ENCODE results near the gene BBS7. TPM values are rescaled to one million over a fixed set of nuclear protein-coding genes. Genes with fewer than 3 reads are reported as not detected.

Gene BBS7
- total and polyA plus RNA-seq, 2 of the 13 experiments (the other 11 are each of a cell fraction or from before 2014, with no cell fraction given), result 9.0 to 15.7 TPM

- TF ChIP-seq ZNF614 (CRISPR knock-in tag; IDR thresholded peaks at IDR 0.05; ENCODE audit: borderline replicate concordance), result 0 out of 2 replicates have a peak, but pooled peaks have one; percentile 13
- peak in 1 of 2 experiments; percentile 35; a peak in 1 of 4 replicates for TF ChIP-seq EP300 (IDR thresholded peaks at IDR 0.05; ENCODE audit: low read depth in 2 of 2, low read length in 2 of 2)
- TF ChIP-seq EP300 (CRISPR knock-in tag; IDR thresholded peaks at IDR 0.05; ENCODE audit: borderline replicate concordance), result no peak
- TF ChIP-seq TAF15 (IDR thresholded peaks at IDR 0.05; ENCODE audit: low read depth, low read length, poor library complexity, severe bottlenecking), result no peak
- TF ChIP-seq NR2F6 (IDR thresholded peaks at IDR 0.05), result no peak
- TF ChIP-seq NR2F6 (CRISPR knock-in tag; IDR thresholded peaks at IDR 0.05), result no peak
- no peak for TF ChIP-seq ZBTB10 (CRISPR knock-in tag; IDR thresholded peaks at IDR 0.05; ENCODE audit: borderline replicate concordance)
- TF ChIP-seq HNF4G (IDR thresholded peaks at IDR 0.05; ENCODE audit: borderline replicate concordance, low read depth, low read length), result peak; percentile 81
- no peak for TF ChIP-seq HNF4G (CRISPR knock-in tag; IDR thresholded peaks at IDR 0.05; ENCODE audit: borderline replicate concordance, low read depth)
- TF ChIP-seq CREB1 (IDR thresholded peaks at IDR 0.05), result no peak
- peak; percentile 42 for TF ChIP-seq CREB1 (CRISPR knock-in tag; IDR thresholded peaks at IDR 0.05)
- no peak for TF ChIP-seq ZXDC (CRISPR knock-in tag; IDR thresholded peaks at IDR 0.05)
- TF ChIP-seq ZNF333 (CRISPR knock-in tag; IDR thresholded peaks at IDR 0.05; ENCODE audit: borderline replicate concordance), result no peak
- TF ChIP-seq SRF (IDR thresholded peaks at IDR 0.05; ENCODE audit: low read depth, low read length), result no peak
- TF ChIP-seq ZNF335 (CRISPR knock-in tag; IDR thresholded peaks at IDR 0.05), result no peak
- TF ChIP-seq RFX5 (IDR thresholded peaks at IDR 0.05; ENCODE audit: low read depth, low read length), result no peak
- peak; percentile 49; the same call in 1 of the 2 replicates for TF ChIP-seq GATAD2A (CRISPR knock-in tag; IDR thresholded peaks at IDR 0.05)
- TF ChIP-seq FOXP1 (IDR thresholded peaks at IDR 0.05), result no peak
- TF ChIP-seq FOXP1 (CRISPR knock-in tag; IDR thresholded peaks at IDR 0.05), result peak; percentile 26; the same call in 1 of the 2 replicates
- TF ChIP-seq ZSCAN31 (CRISPR knock-in tag; IDR thresholded peaks at IDR 0.05; ENCODE audit: low read depth), result no peak
- no peak for TF ChIP-seq ELF3 (CRISPR knock-in tag; IDR thresholded peaks at IDR 0.05)
- TF ChIP-seq ZSCAN5A (CRISPR knock-in tag; IDR thresholded peaks at IDR 0.05; ENCODE audit: borderline replicate concordance), result no peak
- TF ChIP-seq AGO1 (IDR thresholded peaks at IDR 0.05; ENCODE audit: low read depth, low read length, poor library complexity, severe bottlenecking), result no peak
- TF ChIP-seq NCOR1 (IDR thresholded peaks at IDR 0.05; ENCODE audit: borderline replicate concordance, low read length), result peak; percentile 80
- TF ChIP-seq ZBTB21 (CRISPR knock-in tag; IDR thresholded peaks at IDR 0.05), result no peak
- peak; percentile 48 for TF ChIP-seq CEBPG (CRISPR knock-in tag; IDR thresholded peaks at IDR 0.05)
- no peak for TF ChIP-seq SMAD1 (CRISPR knock-in tag; IDR thresholded peaks at IDR 0.05; ENCODE audit: borderline replicate concordance, low read depth)
These were observed 71.0 kb downstream of the BBS7 start (continued) for GRCh38 chr4:121799208-121799823.

Measured in HepG2 (cell line).